Neural cell (in vitro differentiated cells): ENCODE data around the gene MAPK8IP3. TPM values are rescaled to one million over a fixed set of nuclear protein-coding genes. Genes with fewer than 3 reads are reported as not detected.

Experiments used
- H2AFZ ChIP-seq: fragments of 200-600, 300-800 bp; sonication (generic), shearing (Covaris generic); 2 replicates; pipeline ENCODE4 v1.6.0; 2014; ENCODE audit warnings: low read depth, mild to moderate bottlenecking, antibody characterized with exemption, low read length, moderate library complexity
- H3F3A ChIP-seq: fragments of 200-600 bp; shearing (Covaris generic); 2 replicates; pipeline ENCODE4 v1.6.1; 2016; ENCODE audit warnings: mild to moderate bottlenecking, moderate library complexity, mixed read lengths, antibody characterized with exemption, low read length; ENCODE audit not compliant: insufficient read depth, poor library complexity, severe bottlenecking
- H3K27ac ChIP-seq: fragments of 200-600, 300-800 bp; sonication (generic), shearing (Covaris generic); 2 replicates; pipeline ENCODE4 v1.5.1; 2014; ENCODE audit warnings: mild to moderate bottlenecking, low read length, moderate library complexity
- H3K27me3 ChIP-seq: fragments of 300-800, 200-600 bp; sonication (generic), shearing (Covaris generic); 2 replicates; pipeline ENCODE4 v1.6.0; 2014; ENCODE audit warnings: mild to moderate bottlenecking, low read depth, low read length, moderate library complexity; ENCODE audit not compliant: insufficient read depth
- H3K36me3 ChIP-seq: fragments of 300-800, 200-600 bp; sonication (generic), shearing (Covaris generic); 2 replicates; pipeline ENCODE4 v1.5.1; 2014; ENCODE audit warnings: mild to moderate bottlenecking, antibody characterized with exemption, low read length, moderate library complexity; ENCODE audit not compliant: insufficient read depth
- H3K4me2 ChIP-seq: fragments of 300-800, 200-600 bp; sonication (generic), shearing (Covaris generic); 2 replicates; pipeline ENCODE4 v1.6.0; 2014; ENCODE audit warnings: mild to moderate bottlenecking, low read length
- H3K4me3 ChIP-seq: fragments of 300-800, 200-600 bp; sonication (generic), shearing (Covaris generic); 2 replicates; pipeline ENCODE4 v1.5.1; 2014; ENCODE audit warnings: mild to moderate bottlenecking, low read length, moderate library complexity
- H3K79me2 ChIP-seq: fragments of 200-600 bp; shearing (Covaris generic); replicated peaks from 2 replicates; pipeline ENCODE4 v1.6.0; 2014; ENCODE audit warnings: mild to moderate bottlenecking, low read length, moderate library complexity; ENCODE audit not compliant: insufficient read depth
- H3K9ac ChIP-seq: fragments of 300-800, 200-600 bp; sonication (generic), shearing (Covaris generic); 2 replicates; pipeline ENCODE4 v1.6.1; 2016; ENCODE audit warnings: mild to moderate bottlenecking, low read length, mixed read lengths
- H3K9me2 ChIP-seq: fragments of 200-600 bp; shearing (Covaris generic); 2 replicates; pipeline ENCODE4 v1.6.1; 2016; ENCODE audit warnings: mild to moderate bottlenecking, low read length, mixed read lengths; ENCODE audit not compliant: insufficient read depth
- H3K9me3 ChIP-seq: fragments of 200-600, 300-800 bp; sonication (generic), shearing (Covaris generic); 2 replicates; pipeline ENCODE4 v1.6.1; 2016; ENCODE audit warnings: mild to moderate bottlenecking, mixed run types, low read length, moderate library complexity, mixed read lengths
- H4K20me1 ChIP-seq: fragments of 200-600 bp; shearing (Covaris generic); 2 replicates; pipeline ENCODE4 v1.6.1; 2016; ENCODE audit warnings: mild to moderate bottlenecking, mixed run types; ENCODE audit not compliant: insufficient read depth
- EP300 ChIP-seq: fragments of 450-650 bp; conservative IDR thresholded peaks from 2 replicates; pipeline ENCODE4 v1.6.1; 2014; ENCODE audit warnings: antibody characterized with exemption, mild to moderate bottlenecking, moderate library complexity; ENCODE audit not compliant: poor library complexity, severe bottlenecking
- EZH2 ChIP-seq: fragments of 200-600, 300-800 bp; shearing (Covaris generic), sonication (generic); IDR thresholded peaks from 2 replicates; pipeline ENCODE4 v1.6.1; 2014; ENCODE audit warnings: antibody characterized with exemption, low read length, borderline replicate concordance, mild to moderate bottlenecking; ENCODE audit not compliant: insufficient read depth, poor library complexity, severe bottlenecking
- MXI1 ChIP-seq: fragments of 450-650 bp; conservative IDR thresholded peaks from 2 replicates; pipeline ENCODE4 v1.6.1; 2014; ENCODE audit warnings: antibody characterized with exemption, mild to moderate bottlenecking; ENCODE audit not compliant: poor library complexity, severe bottlenecking
- POLR2AphosphoS5 ChIP-seq: IDR thresholded peaks from 2 replicates; pipeline ENCODE4 v1.6.1; 2012
- RAD21 ChIP-seq: fragments of 450-650 bp; conservative IDR thresholded peaks from 2 replicates; pipeline ENCODE4 v1.6.1; 2014; ENCODE audit warnings: antibody characterized with exemption, mild to moderate bottlenecking, moderate library complexity
- SMC3 ChIP-seq: fragments of 450-650 bp; conservative IDR thresholded peaks from 2 replicates; pipeline ENCODE4 v1.6.1; 2014; ENCODE audit warnings: antibody characterized with exemption, mild to moderate bottlenecking, moderate library complexity; ENCODE audit not compliant: poor library complexity
- TAF1 ChIP-seq: IDR thresholded peaks from 2 replicates; pipeline ENCODE4 v1.6.1; 2012; ENCODE audit warnings: low read depth
- polyA plus RNA-seq: library from polyadenylated mRNA; depleted of rRNA; stranded (reverse); fragments of >200 nt; gene quantifications from 2 replicates; pipeline ENCODE4 v1.2.3, GENCODE V29; 2014
- TF ChIP-seq, protein P1 (sequence below): IDR thresholded peaks from 2 replicates; pipeline ENCODE4 v1.6.1; 2012; ENCODE audit warnings: borderline replicate concordance
- TF ChIP-seq, protein P2 (sequence below): fragments of 450-650 bp; IDR thresholded peaks from 2 replicates; pipeline ENCODE4 v1.5.1; 2014; ENCODE audit warnings: antibody characterized with exemption, mild to moderate bottlenecking, moderate library complexity; ENCODE audit not compliant: poor library complexity, severe bottlenecking

The MAPK8IP3 gene
- polyA plus RNA-seq, 1 donor from 2014 or later, result 51.0 TPM

DNA sequence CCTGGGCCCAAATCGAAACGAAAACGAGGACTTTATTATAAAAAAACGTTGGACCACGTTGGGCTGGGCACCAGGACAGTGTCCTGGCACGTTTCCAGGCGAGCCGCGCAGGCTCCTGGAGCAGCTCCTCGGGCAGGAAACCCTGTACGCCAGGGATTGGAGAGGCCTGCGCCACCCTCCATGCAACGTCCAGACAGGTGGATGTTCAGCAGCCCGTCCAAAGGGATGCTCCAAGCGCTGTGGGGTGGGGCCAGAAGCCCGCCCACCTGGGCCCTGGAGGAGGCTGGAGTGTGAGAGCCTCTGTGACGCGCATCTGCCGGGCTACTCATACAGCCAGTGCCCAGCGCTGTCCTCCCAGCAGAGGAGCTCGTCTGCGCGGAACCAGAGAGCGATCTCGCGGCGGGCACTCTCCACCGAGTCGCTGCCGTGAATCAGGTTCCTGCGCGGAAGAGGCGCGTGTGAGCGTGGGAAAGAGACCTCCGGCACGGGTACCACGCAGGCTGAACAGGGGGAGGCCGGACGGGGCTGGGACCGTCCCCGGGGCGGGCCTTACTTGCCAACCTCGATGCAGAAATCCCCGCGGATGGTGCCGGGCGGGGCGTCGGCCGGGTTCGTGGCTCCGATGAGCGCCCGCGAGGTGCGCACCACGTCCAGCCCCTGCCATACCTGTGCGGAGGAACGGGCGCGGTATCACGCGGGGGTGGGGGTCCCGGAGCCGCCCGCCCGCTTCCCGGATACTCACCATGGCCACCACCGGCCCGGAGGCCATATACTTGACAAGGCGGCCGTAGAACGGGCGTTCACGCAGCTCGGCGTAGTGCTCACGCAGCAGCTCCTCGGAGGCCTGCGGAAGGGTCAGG, 64.6 kb downstream of the MAPK8IP3 start:
- no peaks in the 10 kb centered on the region for H3K27me3 ChIP-seq
- peaks cover 9% of the 10 kb centered on the region for H3K79me2 ChIP-seq
- no peaks in the 10 kb centered on the region for H3K36me3 ChIP-seq
- no peak overlapping the region for H3K27ac ChIP-seq
- H3K4me2 ChIP-seq, result no peak overlapping the region
- peak overlapping the region; percentile 98 for H3K4me3 ChIP-seq
- peak overlapping the region; percentile 84 for H3K9ac ChIP-seq
- H4K20me1 ChIP-seq, result no peaks in the 10 kb centered on the region
- H3K9me3 ChIP-seq, result no peaks in the 10 kb centered on the region
- H2AFZ ChIP-seq, result no peak overlapping the region
- no peaks in the 10 kb centered on the region for H3K9me2 ChIP-seq
- H3F3A ChIP-seq, result no peaks in the 10 kb centered on the region
- TF ChIP-seq RAD21 (no peak), POLR2AphosphoS5 (no peak), EZH2 (no peak), EP300 (no peak), TAF1 (no peak), SMC3 (no peak), MXI1 (no peak)
- TF ChIP-seq, protein P1, sequence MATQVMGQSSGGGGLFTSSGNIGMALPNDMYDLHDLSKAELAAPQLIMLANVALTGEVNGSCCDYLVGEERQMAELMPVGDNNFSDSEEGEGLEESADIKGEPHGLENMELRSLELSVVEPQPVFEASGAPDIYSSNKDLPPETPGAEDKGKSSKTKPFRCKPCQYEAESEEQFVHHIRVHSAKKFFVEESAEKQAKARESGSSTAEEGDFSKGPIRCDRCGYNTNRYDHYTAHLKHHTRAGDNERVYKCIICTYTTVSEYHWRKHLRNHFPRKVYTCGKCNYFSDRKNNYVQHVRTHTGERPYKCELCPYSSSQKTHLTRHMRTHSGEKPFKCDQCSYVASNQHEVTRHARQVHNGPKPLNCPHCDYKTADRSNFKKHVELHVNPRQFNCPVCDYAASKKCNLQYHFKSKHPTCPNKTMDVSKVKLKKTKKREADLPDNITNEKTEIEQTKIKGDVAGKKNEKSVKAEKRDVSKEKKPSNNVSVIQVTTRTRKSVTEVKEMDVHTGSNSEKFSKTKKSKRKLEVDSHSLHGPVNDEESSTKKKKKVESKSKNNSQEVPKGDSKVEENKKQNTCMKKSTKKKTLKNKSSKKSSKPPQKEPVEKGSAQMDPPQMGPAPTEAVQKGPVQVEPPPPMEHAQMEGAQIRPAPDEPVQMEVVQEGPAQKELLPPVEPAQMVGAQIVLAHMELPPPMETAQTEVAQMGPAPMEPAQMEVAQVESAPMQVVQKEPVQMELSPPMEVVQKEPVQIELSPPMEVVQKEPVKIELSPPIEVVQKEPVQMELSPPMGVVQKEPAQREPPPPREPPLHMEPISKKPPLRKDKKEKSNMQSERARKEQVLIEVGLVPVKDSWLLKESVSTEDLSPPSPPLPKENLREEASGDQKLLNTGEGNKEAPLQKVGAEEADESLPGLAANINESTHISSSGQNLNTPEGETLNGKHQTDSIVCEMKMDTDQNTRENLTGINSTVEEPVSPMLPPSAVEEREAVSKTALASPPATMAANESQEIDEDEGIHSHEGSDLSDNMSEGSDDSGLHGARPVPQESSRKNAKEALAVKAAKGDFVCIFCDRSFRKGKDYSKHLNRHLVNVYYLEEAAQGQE, result no peak
- TF ChIP-seq, protein P2, sequence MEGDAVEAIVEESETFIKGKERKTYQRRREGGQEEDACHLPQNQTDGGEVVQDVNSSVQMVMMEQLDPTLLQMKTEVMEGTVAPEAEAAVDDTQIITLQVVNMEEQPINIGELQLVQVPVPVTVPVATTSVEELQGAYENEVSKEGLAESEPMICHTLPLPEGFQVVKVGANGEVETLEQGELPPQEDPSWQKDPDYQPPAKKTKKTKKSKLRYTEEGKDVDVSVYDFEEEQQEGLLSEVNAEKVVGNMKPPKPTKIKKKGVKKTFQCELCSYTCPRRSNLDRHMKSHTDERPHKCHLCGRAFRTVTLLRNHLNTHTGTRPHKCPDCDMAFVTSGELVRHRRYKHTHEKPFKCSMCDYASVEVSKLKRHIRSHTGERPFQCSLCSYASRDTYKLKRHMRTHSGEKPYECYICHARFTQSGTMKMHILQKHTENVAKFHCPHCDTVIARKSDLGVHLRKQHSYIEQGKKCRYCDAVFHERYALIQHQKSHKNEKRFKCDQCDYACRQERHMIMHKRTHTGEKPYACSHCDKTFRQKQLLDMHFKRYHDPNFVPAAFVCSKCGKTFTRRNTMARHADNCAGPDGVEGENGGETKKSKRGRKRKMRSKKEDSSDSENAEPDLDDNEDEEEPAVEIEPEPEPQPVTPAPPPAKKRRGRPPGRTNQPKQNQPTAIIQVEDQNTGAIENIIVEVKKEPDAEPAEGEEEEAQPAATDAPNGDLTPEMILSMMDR, result no peak

DNA sequence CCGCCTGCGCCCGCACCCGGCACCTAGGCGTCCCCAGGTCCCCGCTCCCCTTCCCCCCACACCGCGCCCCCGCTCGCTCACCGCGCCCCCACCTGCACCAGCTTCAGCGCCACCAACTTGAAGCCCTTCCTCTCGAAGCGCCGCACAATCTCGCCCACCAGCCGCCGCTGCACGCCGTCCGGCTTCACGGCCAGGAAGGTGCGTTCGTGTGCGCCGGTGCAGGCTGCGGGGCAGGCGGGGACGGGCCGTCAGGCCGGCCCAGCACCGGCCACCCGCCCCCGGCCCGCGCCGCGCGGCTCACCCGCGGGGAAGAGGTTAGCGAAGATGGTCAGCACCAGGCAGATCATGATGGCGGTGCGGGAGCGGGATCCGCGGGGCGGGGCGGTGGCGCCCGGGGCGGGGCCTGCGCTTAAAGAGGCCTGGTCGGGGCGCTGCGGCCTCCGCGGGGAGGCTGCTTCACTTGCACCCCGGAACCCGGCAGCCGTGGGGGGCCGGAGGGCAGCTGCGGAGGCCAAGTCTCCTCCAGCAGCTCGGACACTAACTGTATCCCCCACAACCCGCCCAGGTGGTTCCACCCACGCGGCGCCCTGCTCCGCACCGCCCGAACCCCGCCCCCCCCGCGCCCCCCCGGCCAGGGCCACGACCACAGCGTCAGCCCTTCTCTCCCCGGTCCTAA, 65.3 kb downstream of the MAPK8IP3 start, which contains the start of gene NME3:
Gene NME3, minus strand, starts transcription at position 356 of the 676 bp plus-strand sequence. Its CDS starts 9 bp downstream, at position 347.
- H3K4me2 ChIP-seq, result peak within 1 kb of the TSS; percentile 93

More for the DNA sequence above, 65.3 kb downstream of the MAPK8IP3 start, which contains the start of gene NME3:
- Histone ChIP-seq H3K9me3 (no peaks in the 10 kb centered on the region), H3K9me2 (no peaks in the 10 kb centered on the region), H4K20me1 (no peaks in the 10 kb centered on the region), H3K27ac (peak within 1 kb of the TSS; percentile 74), H3K4me3 (peak within 1 kb of the TSS; percentile 98), H3K27me3 (no peaks in the 10 kb centered on the region), H3K79me2 (peaks cover 9% of the 10 kb centered on the region), H3F3A (no peaks in the 10 kb centered on the region), H3K9ac (peak within 1 kb of the TSS; percentile 84), H3K36me3 (no peaks in the 10 kb centered on the region), H2AFZ (no peak within 1 kb of the TSS)
- TF ChIP-seq MXI1 (peak; percentile 20), POLR2AphosphoS5 (no peak)
